ENCODE measurements around the gene CD300LF. TPM values are rescaled to one million over a fixed set of nuclear protein-coding genes. Genes with fewer than 3 reads are reported as not detected.

CD300LF gene
- total and polyA plus RNA-seq, 10 of the 15 experiments (the other 5 are each of a cell fraction or from before 2014, with no cell fraction given): 0.15 TPM; not detected in 9

DNA sequence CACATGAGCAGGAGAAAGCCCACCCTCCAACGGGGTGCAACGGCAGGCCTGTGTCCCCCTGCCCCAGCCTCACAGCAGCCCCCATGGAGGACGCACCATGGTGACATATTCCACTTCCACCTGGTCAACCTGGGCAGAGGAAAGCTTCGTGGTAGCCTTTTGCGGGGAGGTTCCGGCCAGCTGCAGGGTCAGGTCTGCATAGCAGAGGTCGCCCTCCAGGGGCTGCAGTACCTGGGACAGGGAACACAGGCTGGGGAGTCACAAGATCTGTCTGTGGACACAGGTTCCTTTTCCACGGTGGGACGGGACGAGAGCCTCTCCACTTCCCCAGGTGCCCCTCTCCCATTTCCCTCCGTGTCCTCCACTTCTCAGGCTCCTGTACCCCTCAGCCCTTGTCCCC, 17.1 kb downstream of the CD300LF start:
- no peak for FAIRE-seq
- Histone ChIP-seq H3K9me3 (replicated peaks; ENCODE audit: control insufficient read depth, insufficient read depth, low read length) (no peaks in the 10 kb centered on the region), H3K9ac (ENCODE audit: control insufficient read depth, insufficient read depth, low read length) (no peak overlapping the region), H3K27me3 (replicated peaks in 1 of 2; ENCODE audit: control insufficient read depth in 2 of 2, insufficient read depth in 2 of 2, low read length in 1 of 2) (no peaks in the 10 kb centered on the region; a peak in 1 of 4 replicates), H3K4me3 (no peak overlapping the region), H4K20me1 (ENCODE audit: control insufficient read depth, insufficient read depth) (no peaks in the 10 kb centered on the region), H2AFZ (ENCODE audit: control insufficient read depth, low read depth, low read length) (no peak overlapping the region), H3K27ac (ENCODE audit: control insufficient read depth, insufficient read depth) (no peak overlapping the region), H3K4me1 (ENCODE audit: control insufficient read depth, insufficient read depth, low read length) (peaks cover 19% of the 10 kb centered on the region), H3K4me2 (ENCODE audit: control insufficient read depth, insufficient read depth) (no peak overlapping the region), H3K79me2 (ENCODE audit: control insufficient read depth, insufficient read depth, low read length) (no peaks in the 10 kb centered on the region), H3K36me3 (ENCODE audit: control insufficient read depth in 2 of 2, insufficient read depth in 2 of 2, low read length in 1 of 2) (no peaks in the 10 kb centered on the region)
- ATAC-seq: no peak
- SMC1A ChIA-PET (ENCODE audit: uncharacterized antibody, unreplicated experiment): no interaction called here
- no TSS peak for BruUV-seq (replicated peaks)
- in situ Hi-C loops (cut with MboI) (no loop called here), intact Hi-C loops (cut with micrococcal nuclease; ENCODE audit: unreplicated experiment) (no loop called here)
- RAD21 ChIA-PET (ENCODE audit: unreplicated experiment): interaction anchor here (1.4 kb wide), 1 partner anchor 38 kb away, joined by 6 read pairs; no protein-coding TSS in a partner anchor
- DNase-seq (ENCODE audit: low read depth, low spot score): no peak
- POLR2A ChIA-PET: no interaction called here
- TF ChIP-seq, protein P1, sequence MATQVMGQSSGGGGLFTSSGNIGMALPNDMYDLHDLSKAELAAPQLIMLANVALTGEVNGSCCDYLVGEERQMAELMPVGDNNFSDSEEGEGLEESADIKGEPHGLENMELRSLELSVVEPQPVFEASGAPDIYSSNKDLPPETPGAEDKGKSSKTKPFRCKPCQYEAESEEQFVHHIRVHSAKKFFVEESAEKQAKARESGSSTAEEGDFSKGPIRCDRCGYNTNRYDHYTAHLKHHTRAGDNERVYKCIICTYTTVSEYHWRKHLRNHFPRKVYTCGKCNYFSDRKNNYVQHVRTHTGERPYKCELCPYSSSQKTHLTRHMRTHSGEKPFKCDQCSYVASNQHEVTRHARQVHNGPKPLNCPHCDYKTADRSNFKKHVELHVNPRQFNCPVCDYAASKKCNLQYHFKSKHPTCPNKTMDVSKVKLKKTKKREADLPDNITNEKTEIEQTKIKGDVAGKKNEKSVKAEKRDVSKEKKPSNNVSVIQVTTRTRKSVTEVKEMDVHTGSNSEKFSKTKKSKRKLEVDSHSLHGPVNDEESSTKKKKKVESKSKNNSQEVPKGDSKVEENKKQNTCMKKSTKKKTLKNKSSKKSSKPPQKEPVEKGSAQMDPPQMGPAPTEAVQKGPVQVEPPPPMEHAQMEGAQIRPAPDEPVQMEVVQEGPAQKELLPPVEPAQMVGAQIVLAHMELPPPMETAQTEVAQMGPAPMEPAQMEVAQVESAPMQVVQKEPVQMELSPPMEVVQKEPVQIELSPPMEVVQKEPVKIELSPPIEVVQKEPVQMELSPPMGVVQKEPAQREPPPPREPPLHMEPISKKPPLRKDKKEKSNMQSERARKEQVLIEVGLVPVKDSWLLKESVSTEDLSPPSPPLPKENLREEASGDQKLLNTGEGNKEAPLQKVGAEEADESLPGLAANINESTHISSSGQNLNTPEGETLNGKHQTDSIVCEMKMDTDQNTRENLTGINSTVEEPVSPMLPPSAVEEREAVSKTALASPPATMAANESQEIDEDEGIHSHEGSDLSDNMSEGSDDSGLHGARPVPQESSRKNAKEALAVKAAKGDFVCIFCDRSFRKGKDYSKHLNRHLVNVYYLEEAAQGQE (IDR thresholded peaks at IDR 0.05; ENCODE audit: low read depth, low read length): no peak
- TF ChIP-seq PML (IDR thresholded peaks at IDR 0.05; ENCODE audit: low read length) (no peak), CBX3 (IDR thresholded peaks at IDR 0.05; ENCODE audit: borderline replicate concordance, low read depth) (no peak), HDAC6 (IDR thresholded peaks at IDR 0.05; ENCODE audit: unreplicated experiment) (no peak), KDM1A (IDR thresholded peaks at IDR 0.05; ENCODE audit: borderline replicate concordance) (no peak), CHD4 (IDR thresholded peaks at IDR 0.05) (no peak), ASH2L (IDR thresholded peaks at IDR 0.05; ENCODE audit: borderline replicate concordance, low read depth) (no peak), HDAC2 (IDR thresholded peaks at IDR 0.05) (no peak), BACH1 (IDR thresholded peaks at IDR 0.05; ENCODE audit: borderline replicate concordance) (no peak), ZNF622 (IDR thresholded peaks at IDR 0.05) (no peak), ZZZ3 (IDR thresholded peaks at IDR 0.05; ENCODE audit: control insufficient read depth, insufficient read length, low read depth) (no peak), IKZF1 (conservative IDR thresholded peaks at IDR 0.05) (no peak), CHD2 (IDR thresholded peaks at IDR 0.05; ENCODE audit: borderline replicate concordance, low read depth, low read length) (no peak)
- TF ChIP-seq, protein P2, sequence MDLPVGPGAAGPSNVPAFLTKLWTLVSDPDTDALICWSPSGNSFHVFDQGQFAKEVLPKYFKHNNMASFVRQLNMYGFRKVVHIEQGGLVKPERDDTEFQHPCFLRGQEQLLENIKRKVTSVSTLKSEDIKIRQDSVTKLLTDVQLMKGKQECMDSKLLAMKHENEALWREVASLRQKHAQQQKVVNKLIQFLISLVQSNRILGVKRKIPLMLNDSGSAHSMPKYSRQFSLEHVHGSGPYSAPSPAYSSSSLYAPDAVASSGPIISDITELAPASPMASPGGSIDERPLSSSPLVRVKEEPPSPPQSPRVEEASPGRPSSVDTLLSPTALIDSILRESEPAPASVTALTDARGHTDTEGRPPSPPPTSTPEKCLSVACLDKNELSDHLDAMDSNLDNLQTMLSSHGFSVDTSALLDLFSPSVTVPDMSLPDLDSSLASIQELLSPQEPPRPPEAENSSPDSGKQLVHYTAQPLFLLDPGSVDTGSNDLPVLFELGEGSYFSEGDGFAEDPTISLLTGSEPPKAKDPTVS (IDR thresholded peaks at IDR 0.05; ENCODE audit: low read depth, low read length): no peak
- TF ChIP-seq, protein P3, sequence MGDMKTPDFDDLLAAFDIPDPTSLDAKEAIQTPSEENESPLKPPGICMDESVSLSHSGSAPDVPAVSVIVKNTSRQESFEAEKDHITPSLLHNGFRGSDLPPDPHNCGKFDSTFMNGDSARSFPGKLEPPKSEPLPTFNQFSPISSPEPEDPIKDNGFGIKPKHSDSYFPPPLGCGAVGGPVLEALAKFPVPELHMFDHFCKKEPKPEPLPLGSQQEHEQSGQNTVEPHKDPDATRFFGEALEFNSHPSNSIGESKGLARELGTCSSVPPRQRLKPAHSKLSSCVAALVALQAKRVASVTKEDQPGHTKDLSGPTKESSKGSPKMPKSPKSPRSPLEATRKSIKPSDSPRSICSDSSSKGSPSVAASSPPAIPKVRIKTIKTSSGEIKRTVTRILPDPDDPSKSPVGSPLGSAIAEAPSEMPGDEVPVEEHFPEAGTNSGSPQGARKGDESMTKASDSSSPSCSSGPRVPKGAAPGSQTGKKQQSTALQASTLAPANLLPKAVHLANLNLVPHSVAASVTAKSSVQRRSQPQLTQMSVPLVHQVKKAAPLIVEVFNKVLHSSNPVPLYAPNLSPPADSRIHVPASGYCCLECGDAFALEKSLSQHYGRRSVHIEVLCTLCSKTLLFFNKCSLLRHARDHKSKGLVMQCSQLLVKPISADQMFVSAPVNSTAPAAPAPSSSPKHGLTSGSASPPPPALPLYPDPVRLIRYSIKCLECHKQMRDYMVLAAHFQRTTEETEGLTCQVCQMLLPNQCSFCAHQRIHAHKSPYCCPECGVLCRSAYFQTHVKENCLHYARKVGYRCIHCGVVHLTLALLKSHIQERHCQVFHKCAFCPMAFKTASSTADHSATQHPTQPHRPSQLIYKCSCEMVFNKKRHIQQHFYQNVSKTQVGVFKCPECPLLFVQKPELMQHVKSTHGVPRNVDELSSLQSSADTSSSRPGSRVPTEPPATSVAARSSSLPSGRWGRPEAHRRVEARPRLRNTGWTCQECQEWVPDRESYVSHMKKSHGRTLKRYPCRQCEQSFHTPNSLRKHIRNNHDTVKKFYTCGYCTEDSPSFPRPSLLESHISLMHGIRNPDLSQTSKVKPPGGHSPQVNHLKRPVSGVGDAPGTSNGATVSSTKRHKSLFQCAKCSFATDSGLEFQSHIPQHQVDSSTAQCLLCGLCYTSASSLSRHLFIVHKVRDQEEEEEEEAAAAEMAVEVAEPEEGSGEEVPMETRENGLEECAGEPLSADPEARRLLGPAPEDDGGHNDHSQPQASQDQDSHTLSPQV (IDR thresholded peaks at IDR 0.05): no peak
- WGBS (ENCODE audit: insufficient coverage, insufficient replicate concordance, low lambda C conversion rate, missing lambda C conversion rate): 60% methylated on average over 11 of the region's 11 CpGs
- CTCF ChIA-PET: interaction anchor here (0.8 kb wide), 1 partner anchor 41 kb away, joined by 4 read pairs; no protein-coding TSS in a partner anchor
